Loucy (cell line): ENCODE data around the gene ITSN2.
"Not testable (repeated sequence)": the region's sequence is repeated elsewhere in the genome, so short reads cannot be mapped to it uniquely, and the experiment has no call there.

Experiments
- H2AFZ ChIP-seq: fragments of 200-600 bp; sonication (generic); 2 replicates; pipeline ENCODE4 v1.6.0; 2016; ENCODE audit warnings: antibody characterized with exemption, mild to moderate bottlenecking, low read length, moderate library complexity
- H3F3A ChIP-seq: fragments of 200-600 bp; 2 replicates; pipeline ENCODE4 v1.6.0; 2016; ENCODE audit warnings: antibody characterized with exemption, low read depth, mild to moderate bottlenecking
- H3K27me3 ChIP-seq: fragments of 200-600 bp; sonication (generic); 2 replicates; pipeline ENCODE4 v1.6.1; 2014; ENCODE audit warnings: low read length, mild to moderate bottlenecking; ENCODE audit not compliant: insufficient read depth, poor library complexity, severe bottlenecking
- H3K36me3 ChIP-seq: fragments of 200-600 bp; sonication (generic); 2 replicates; pipeline ENCODE4 v1.6.1; 2016; ENCODE audit warnings: low read length; ENCODE audit not compliant: insufficient read depth
- H3K4me1 ChIP-seq: fragments of 200-600 bp; sonication (generic); 2 replicates; pipeline ENCODE4 v1.5.1; 2014; ENCODE audit warnings: low read length, mild to moderate bottlenecking; ENCODE audit not compliant: insufficient read depth, poor library complexity, severe bottlenecking
- H3K4me2 ChIP-seq: fragments of 200-600 bp; sonication (generic); 2 replicates; pipeline ENCODE4 v1.6.0; 2014; ENCODE audit warnings: antibody characterized with exemption, low read length, low read depth, mild to moderate bottlenecking; ENCODE audit not compliant: poor library complexity, severe bottlenecking
- H3K4me3 ChIP-seq: fragments of 200-600 bp; sonication (generic); 2 replicates; pipeline ENCODE4 v1.5.1; 2014; ENCODE audit warnings: low read length, mild to moderate bottlenecking, mixed read lengths; ENCODE audit not compliant: poor library complexity, severe bottlenecking
- H3K79me2 ChIP-seq: fragments of 200-600 bp; sonication (generic); 2 replicates; pipeline ENCODE4 v1.6.1; 2014; ENCODE audit warnings: low read length; ENCODE audit not compliant: insufficient read depth
- H3K9ac ChIP-seq: fragments of 200-600 bp; sonication (generic); 2 replicates; pipeline ENCODE4 v1.6.0; 2014; ENCODE audit warnings: mild to moderate bottlenecking, low read depth, low read length, moderate library complexity; ENCODE audit not compliant: poor library complexity, severe bottlenecking
- H3K9me2 ChIP-seq: fragments of 200-600 bp; sonication (generic); replicated peaks from 2 replicates; pipeline ENCODE4 v1.6.1; 2016; ENCODE audit warnings: low read depth, low read length, mixed read lengths
- H3K9me3 ChIP-seq: fragments of 200-600 bp; sonication (generic); 2 replicates; pipeline ENCODE4 v1.6.1; 2014; ENCODE audit warnings: mild to moderate bottlenecking, antibody characterized with exemption, low read length, low read depth; ENCODE audit not compliant: insufficient read depth
- H4K20me1 ChIP-seq: fragments of 200-600 bp; sonication (generic); 2 replicates; pipeline ENCODE4 v1.6.0; 2014; ENCODE audit warnings: antibody characterized with exemption, low read length, mild to moderate bottlenecking; ENCODE audit not compliant: insufficient read depth, poor library complexity, severe bottlenecking
- CTCF ChIP-seq: fragments of 200-600 bp; sonication (generic); conservative IDR thresholded peaks from 2 replicates; pipeline ENCODE4 v1.5.1; 2014; ENCODE audit warnings: mild to moderate bottlenecking, antibody characterized with exemption, low read length
- EZH2phosphoT487 ChIP-seq: fragments of 200-600 bp; IDR thresholded peaks from 2 replicates; pipeline ENCODE4 v1.6.1; 2018; ENCODE audit warnings: antibody characterized with exemption, mild to moderate bottlenecking, moderate library complexity, borderline replicate concordance

ITSN2 gene

DNA sequence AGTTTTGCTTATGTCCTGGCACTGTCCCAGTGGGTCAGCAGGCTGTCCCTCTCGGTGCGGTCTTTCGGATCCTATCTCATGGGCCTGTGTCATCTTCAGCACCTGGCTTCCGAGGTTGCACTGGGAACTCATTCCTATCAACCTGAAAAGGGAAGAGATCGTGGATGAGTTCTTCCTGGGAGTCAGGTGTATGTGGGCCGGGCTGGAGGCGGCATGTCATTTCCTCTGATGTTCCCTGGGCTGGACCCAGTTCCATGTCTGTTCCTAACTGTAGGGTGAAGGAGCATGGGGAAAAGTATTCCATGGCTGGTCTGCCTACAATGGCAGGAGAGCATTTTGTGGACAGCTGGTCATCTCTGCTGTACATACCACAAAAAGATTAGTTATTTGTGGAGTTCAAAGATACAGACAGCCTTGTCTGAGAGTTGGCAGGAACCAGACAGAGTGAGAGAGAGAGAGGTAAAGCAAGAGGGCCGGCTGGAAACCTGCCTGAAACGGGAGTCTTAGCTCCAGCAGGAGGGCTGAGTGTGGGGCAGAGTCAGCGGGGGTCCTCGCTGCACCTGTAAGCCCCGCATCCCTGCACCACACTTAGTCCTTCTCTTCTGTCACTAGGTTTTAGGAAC is 160.3 kb downstream of the ITSN2 start:
- H3K27me3 ChIP-seq: no peaks in the 10 kb centered on the region
- no peak overlapping the region for H3K4me3 ChIP-seq
- no peaks in the 10 kb centered on the region for H4K20me1 ChIP-seq
- no peaks in the 10 kb centered on the region for H3K9me2 ChIP-seq
- H3F3A ChIP-seq: no peaks in the 10 kb centered on the region
- H3K36me3 ChIP-seq: peaks cover 11% of the 10 kb centered on the region; the same call in 1 of the 2 replicates
- no peak overlapping the region for H3K9ac ChIP-seq
- no peak for TF ChIP-seq EZH2phosphoT487
- no peak for TF ChIP-seq CTCF
- no peak overlapping the region for H2AFZ ChIP-seq
- no peaks in the 10 kb centered on the region for H3K79me2 ChIP-seq
- H3K9me3 ChIP-seq: no peaks in the 10 kb centered on the region
- H3K4me1 ChIP-seq: no peaks in the 10 kb centered on the region
- H3K4me2 ChIP-seq: no peak overlapping the region

DNA sequence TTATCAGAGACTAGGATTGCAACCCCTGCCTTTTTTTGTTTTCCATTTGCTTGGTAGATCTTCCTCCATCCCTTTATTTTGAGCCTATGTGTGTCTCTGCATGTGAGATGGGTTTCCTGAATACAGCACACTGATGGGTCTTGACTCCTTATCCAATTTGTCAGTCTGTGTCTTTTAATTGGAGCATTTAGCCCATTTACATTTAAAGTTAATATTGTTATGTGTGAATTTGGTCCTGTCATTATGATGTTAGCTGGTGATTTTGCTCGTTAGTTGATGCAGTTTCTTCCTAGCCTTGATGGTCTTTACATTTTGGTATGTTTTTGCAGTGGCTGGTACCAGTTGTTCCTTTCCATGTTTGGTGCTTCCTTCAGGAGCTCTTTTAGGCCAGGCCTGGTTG is 163.1 kb downstream of the ITSN2 start:
- H3K79me2 ChIP-seq, H3K4me3 ChIP-seq, H3K9me2 ChIP-seq, H3K4me1 ChIP-seq, H2AFZ ChIP-seq, H3K36me3 ChIP-seq, H3K9ac ChIP-seq, H3K4me2 ChIP-seq, H3F3A ChIP-seq, H3K9me3 ChIP-seq, H4K20me1 ChIP-seq, H3K27me3 ChIP-seq: not testable (repeated sequence)

DNA sequence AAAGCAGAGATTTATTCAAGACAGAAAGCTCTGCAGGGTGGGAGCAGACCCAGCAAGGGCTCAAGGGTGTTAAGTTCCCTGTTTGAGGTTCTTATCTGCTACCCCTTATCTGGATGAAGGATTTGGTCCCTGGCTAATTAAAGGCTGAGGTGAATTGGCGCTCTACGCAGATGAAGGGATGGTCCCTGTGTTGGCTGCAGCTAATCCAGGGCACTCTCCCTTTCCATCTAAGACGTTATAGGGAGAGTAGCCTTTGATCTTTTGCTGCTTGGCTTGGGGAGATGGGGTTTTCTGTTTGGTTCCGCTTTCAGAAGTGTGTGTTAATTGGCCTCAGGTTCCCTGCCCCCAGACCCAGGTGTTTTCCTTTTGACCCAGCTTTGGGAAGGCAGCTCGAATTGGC is 168.5 kb downstream of the ITSN2 start:
- no peak overlapping the region for H2AFZ ChIP-seq
- no peaks in the 10 kb centered on the region for H3K9me3 ChIP-seq

More for the DNA sequence above, 168.5 kb downstream of the ITSN2 start:
- no peaks in the 10 kb centered on the region for H3F3A ChIP-seq
- no peak for TF ChIP-seq CTCF
- TF ChIP-seq EZH2phosphoT487: no peak
- H3K36me3 ChIP-seq: no peaks in the 10 kb centered on the region
- H3K79me2 ChIP-seq: no peaks in the 10 kb centered on the region
- no peak overlapping the region for H3K4me2 ChIP-seq
- no peaks in the 10 kb centered on the region for H3K4me1 ChIP-seq
- no peak overlapping the region for H3K4me3 ChIP-seq
- H3K9ac ChIP-seq: no peak overlapping the region
- H3K9me2 ChIP-seq: no peaks in the 10 kb centered on the region
- H3K27me3 ChIP-seq: no peaks in the 10 kb centered on the region
- no peaks in the 10 kb centered on the region for H4K20me1 ChIP-seq
